Karpas-422 (cell line): Measurements from ENCODE around the gene MAGEF1. TPM values are rescaled to one million over a fixed set of nuclear protein-coding genes. Genes with fewer than 3 reads are reported as not detected.
A peak's percentile ranks its signal among the peaks of the same experiment; 100 is the strongest.
"Not testable (repeated sequence)": the region's sequence is repeated elsewhere in the genome, so short reads cannot be mapped to it uniquely, and the experiment has no call there.

ENCODE experiments used
- DNase-seq: peaks from one replicate; pipeline ENCODE4 v3.0.0-alpha.2; 2015
- H2AFZ ChIP-seq: fragments of 200-600 bp; sonication (generic); 2 replicates; pipeline ENCODE4 v1.6.1; 2014; ENCODE audit warnings: antibody characterized with exemption, low read length, mixed read lengths
- H3K27ac ChIP-seq: fragments of 200-600 bp; sonication (generic); 2 replicates; pipeline ENCODE4 v1.5.1; 2014; ENCODE audit warnings: mild to moderate bottlenecking, low read length, moderate library complexity
- H3K27me3 ChIP-seq: fragments of 200-600 bp; sonication (generic); 2 replicates; pipeline ENCODE4 v1.6.1; 2014; ENCODE audit warnings: low read length, mixed read lengths
- H3K36me3 ChIP-seq: fragments of 200-600 bp; sonication (generic); 2 replicates; pipeline ENCODE4 v1.6.1; 2014; ENCODE audit warnings: low read length, mixed read lengths; ENCODE audit not compliant: insufficient read depth
- H3K4me1 ChIP-seq: fragments of 200-600 bp; sonication (generic); 2 replicates; pipeline ENCODE4 v1.6.1; 2014; ENCODE audit warnings: mild to moderate bottlenecking, low read length, mixed read lengths
- H3K4me2 ChIP-seq: fragments of 200-600 bp; sonication (generic); 2 replicates; pipeline ENCODE4 v1.6.1; 2014; ENCODE audit warnings: low read length, low read depth, mild to moderate bottlenecking; ENCODE audit not compliant: poor library complexity, severe bottlenecking
- H3K4me3 ChIP-seq: fragments of 200-600 bp; sonication (generic); 2 replicates; pipeline ENCODE4 v1.5.1; 2014; ENCODE audit warnings: mild to moderate bottlenecking, antibody characterized with exemption, low read length, mixed read lengths
- H3K79me2 ChIP-seq: fragments of 200-600 bp; sonication (generic); 2 replicates; pipeline ENCODE4 v1.6.1; 2014; ENCODE audit warnings: mild to moderate bottlenecking, low read length, mixed read lengths
- H3K9ac ChIP-seq: fragments of 200-600 bp; sonication (generic); 2 replicates; pipeline ENCODE4 v1.6.0; 2014; ENCODE audit warnings: low read length
- H3K9me2 ChIP-seq: fragments of 200-600 bp; sonication (generic), shearing (Covaris generic); replicated peaks from 2 replicates; pipeline ENCODE4 v1.6.0; 2014; ENCODE audit warnings: mild to moderate bottlenecking, low read length, moderate library complexity; ENCODE audit not compliant: insufficient read depth
- H3K9me3 ChIP-seq: fragments of 300-700, 200-600 bp; sonication (generic); 2 replicates; pipeline ENCODE4 v1.6.1; 2014; ENCODE audit warnings: low read length, mixed read lengths
- H4K20me1 ChIP-seq: fragments of 200-600 bp; sonication (generic); 2 replicates; pipeline ENCODE4 v1.6.1; 2014; ENCODE audit warnings: mild to moderate bottlenecking, antibody characterized with exemption, low read length, low read depth; ENCODE audit not compliant: insufficient read depth
- total RNA-seq: library from RNA; depleted of rRNA; stranded (reverse); fragments of >200 nt; shearing (Covaris generic); gene quantifications from 2 replicates; pipeline ENCODE4 v1.2.3, GENCODE V29; 2014; ENCODE audit warnings: low replicate concordance

The MAGEF1 gene
- total RNA-seq, 1 experiment from 2014 or later = 50.8 TPM

- Histone ChIP-seq H3K9ac (no peak overlapping the region), H3K4me3 (no peak overlapping the region), H3K27ac (no peak overlapping the region), H4K20me1 (no peaks in the 10 kb centered on the region), H3K79me2 (no peaks in the 10 kb centered on the region), H3K36me3 (no peaks in the 10 kb centered on the region), H3K9me2 (no peaks in the 10 kb centered on the region), H3K4me1 (no peaks in the 10 kb centered on the region), H3K9me3 (no peaks in the 10 kb centered on the region), H2AFZ (no peak overlapping the region), H3K27me3 (no peaks in the 10 kb centered on the region), H3K4me2 (no peak overlapping the region)
- no peak for DNase-seq
Measured at GRCh38 chr3:184730924-184731323, 19.1 kb upstream of the MAGEF1 start.

DNA sequence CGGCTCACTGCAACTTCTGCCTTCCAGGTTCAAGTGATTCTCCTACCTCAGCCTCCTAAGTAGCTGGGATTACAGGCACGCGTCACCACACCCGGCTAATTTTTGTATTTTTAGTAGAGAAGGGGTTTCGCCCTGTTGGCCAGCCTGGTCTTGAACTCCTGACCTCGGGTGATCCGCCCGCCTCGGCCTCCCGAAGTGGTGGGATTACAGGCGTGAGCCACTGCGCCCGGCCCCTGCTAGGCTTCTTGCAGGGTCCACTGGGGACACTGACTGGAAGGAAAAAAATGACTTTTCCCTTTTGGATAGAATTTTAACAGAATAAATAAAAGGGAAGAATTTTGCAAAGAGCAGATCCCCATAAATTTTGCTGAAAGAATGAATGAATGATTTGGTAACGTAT, 17.3 kb upstream of the MAGEF1 start:
- not testable (repeated sequence) for H3K9me3 ChIP-seq, H3K4me3 ChIP-seq, H3K9me2 ChIP-seq, H3K4me1 ChIP-seq, H3K27me3 ChIP-seq, H3K36me3 ChIP-seq, H3K79me2 ChIP-seq, H2AFZ ChIP-seq, DNase-seq, H3K4me2 ChIP-seq, H3K27ac ChIP-seq, H3K9ac ChIP-seq, H4K20me1 ChIP-seq

GRCh38 chr3:184728010-184728527, 16.2 kb upstream of the MAGEF1 start:
- no peaks in the 10 kb centered on the region for H3K79me2 ChIP-seq
- no peaks in the 10 kb centered on the region for H4K20me1 ChIP-seq
- no peaks in the 10 kb centered on the region for H3K27me3 ChIP-seq
- H3K9ac ChIP-seq = no peak overlapping the region
- no peak overlapping the region for H3K27ac ChIP-seq
- H3K9me3 ChIP-seq = no peaks in the 10 kb centered on the region
- no peak for DNase-seq
- no peaks in the 10 kb centered on the region for H3K9me2 ChIP-seq
- H3K4me3 ChIP-seq = no peak overlapping the region
- H3K4me2 ChIP-seq = no peak overlapping the region
- no peaks in the 10 kb centered on the region for H3K36me3 ChIP-seq
- peaks cover 10% of the 10 kb centered on the region for H3K4me1 ChIP-seq
- H2AFZ ChIP-seq = no peak overlapping the region

- no peak overlapping the region for H3K4me2 ChIP-seq
Measured at GRCh38 chr3:184727357-184728009, 15.6 kb upstream of the MAGEF1 start.

DNA sequence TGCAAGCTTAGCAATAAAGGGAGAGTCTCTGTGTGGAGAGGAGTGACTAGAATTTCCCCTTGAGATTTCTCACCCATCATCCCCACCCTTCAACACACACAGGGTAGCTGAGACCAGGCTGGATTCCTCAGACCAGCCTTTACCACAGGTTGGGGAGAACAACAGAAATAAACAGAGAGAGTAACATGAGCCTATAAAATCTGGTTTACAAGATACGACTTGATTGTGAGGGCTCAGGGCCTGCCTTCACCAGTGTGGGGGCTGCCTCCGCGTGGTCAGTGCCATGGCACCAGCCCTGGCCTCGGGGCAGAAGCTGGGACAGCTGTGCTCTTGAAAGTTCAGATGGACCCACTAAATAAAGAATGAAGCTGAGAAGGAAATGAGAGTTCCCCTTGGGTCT, 14.6 kb upstream of the MAGEF1 start:
- no peak overlapping the region for H2AFZ ChIP-seq
- no peaks in the 10 kb centered on the region for H3K9me2 ChIP-seq
- DNase-seq = no peak
- H3K9ac ChIP-seq = no peak overlapping the region
- H4K20me1 ChIP-seq = no peaks in the 10 kb centered on the region
- peaks cover 10% of the 10 kb centered on the region for H3K4me1 ChIP-seq
- H3K4me3 ChIP-seq = no peak overlapping the region
- no peaks in the 10 kb centered on the region for H3K79me2 ChIP-seq
- H3K36me3 ChIP-seq = no peaks in the 10 kb centered on the region
- no peak overlapping the region for H3K27ac ChIP-seq
- H3K27me3 ChIP-seq = no peaks in the 10 kb centered on the region
- H3K4me2 ChIP-seq = no peak overlapping the region
- H3K9me3 ChIP-seq = no peaks in the 10 kb centered on the region

More at GRCh38 chr3:184727357-184728009, 15.6 kb upstream of the MAGEF1 start:
- Histone ChIP-seq H3K9ac (no peak overlapping the region), H3K4me3 (no peak overlapping the region), H3K9me3 (no peaks in the 10 kb centered on the region), H3K9me2 (no peaks in the 10 kb centered on the region), H3K79me2 (no peaks in the 10 kb centered on the region), H3K4me1 (peaks cover 10% of the 10 kb centered on the region), H4K20me1 (no peaks in the 10 kb centered on the region), H3K27ac (no peak overlapping the region), H2AFZ (no peak overlapping the region), H3K27me3 (no peaks in the 10 kb centered on the region), H3K36me3 (no peaks in the 10 kb centered on the region)
- DNase-seq = peak; percentile 93

DNA sequence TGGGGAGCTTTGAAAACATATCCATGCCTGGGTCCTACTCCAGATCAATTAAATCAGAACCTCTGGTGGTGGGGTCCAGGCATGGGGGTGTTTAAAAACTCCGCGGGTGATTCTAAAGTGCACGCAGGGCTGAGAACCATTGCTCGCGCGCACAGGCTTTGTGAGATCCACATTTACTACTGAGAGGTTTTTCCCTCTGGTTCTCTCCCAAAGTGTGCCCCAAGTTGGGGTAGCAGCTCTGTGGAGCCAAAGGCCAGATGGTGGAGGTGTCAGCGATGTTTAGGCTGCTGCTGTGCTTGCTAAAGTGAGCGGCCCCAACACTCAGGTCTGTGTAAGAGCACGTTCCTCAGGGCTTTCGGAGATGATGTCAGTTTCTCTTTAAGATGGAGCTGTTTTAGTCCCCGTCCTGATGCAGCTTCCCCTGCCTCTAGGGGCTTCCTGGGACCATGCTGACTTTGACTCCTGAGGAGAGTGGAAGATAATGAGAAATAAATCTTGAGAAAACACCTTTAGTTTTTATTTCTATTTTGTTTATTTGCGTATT, 13.4 kb upstream of the MAGEF1 start:
- Histone ChIP-seq H3K79me2 (no peaks in the 10 kb centered on the region), H3K27ac (no peak overlapping the region), H3K4me3 (no peak overlapping the region), H3K27me3 (no peaks in the 10 kb centered on the region), H3K9me2 (no peaks in the 10 kb centered on the region), H2AFZ (no peak overlapping the region), H3K9me3 (no peaks in the 10 kb centered on the region), H4K20me1 (no peaks in the 10 kb centered on the region), H3K4me1 (peaks cover 10% of the 10 kb centered on the region), H3K9ac (no peak overlapping the region), H3K36me3 (no peaks in the 10 kb centered on the region), H3K4me2 (no peak overlapping the region)
- DNase-seq = no peak

DNA sequence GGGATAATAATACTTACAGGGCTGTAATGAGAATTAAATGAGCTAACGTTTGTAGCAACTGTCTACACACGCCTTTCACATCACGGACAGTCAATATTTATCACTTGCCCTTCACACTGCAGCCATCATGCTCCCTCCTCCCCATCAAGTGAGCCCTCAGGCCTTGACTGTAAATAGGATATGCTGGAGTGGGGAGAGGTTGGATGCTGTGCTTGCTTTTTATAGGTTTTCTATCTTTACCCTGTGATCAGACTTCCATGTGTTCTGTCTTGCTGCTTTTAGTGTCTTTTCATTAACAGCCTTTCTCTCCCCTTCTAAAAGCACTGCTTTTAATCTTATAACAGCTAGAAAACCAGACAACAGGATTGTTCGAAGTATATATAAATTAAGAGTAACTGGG, 12.8 kb upstream of the MAGEF1 start:
- Histone ChIP-seq H3K9me3 (no peaks in the 10 kb centered on the region), H2AFZ (no peak overlapping the region)
- DNase-seq = no peak

GRCh38 chr3:184719709-184720108, 7.8 kb upstream of the MAGEF1 start:
- Histone ChIP-seq H3K9me2 (no peaks in the 10 kb centered on the region), H3K4me1 (peaks cover 9% of the 10 kb centered on the region), H3K9me3 (no peaks in the 10 kb centered on the region), H3K27me3 (no peaks in the 10 kb centered on the region), H3K9ac (no peak overlapping the region), H3K79me2 (no peaks in the 10 kb centered on the region), H2AFZ (no peak overlapping the region), H3K36me3 (no peaks in the 10 kb centered on the region), H3K4me2 (no peak overlapping the region), H4K20me1 (no peaks in the 10 kb centered on the region), H3K27ac (no peak overlapping the region), H3K4me3 (no peak overlapping the region)
- DNase-seq = no peak

More for the DNA sequence above, 12.8 kb upstream of the MAGEF1 start:
- no peak overlapping the region for H3K4me3 ChIP-seq
- H3K27me3 ChIP-seq = no peaks in the 10 kb centered on the region
- no peaks in the 10 kb centered on the region for H3K9me2 ChIP-seq
- no peak overlapping the region for H3K4me2 ChIP-seq
- H3K36me3 ChIP-seq = no peaks in the 10 kb centered on the region
- no peaks in the 10 kb centered on the region for H3K79me2 ChIP-seq
- H4K20me1 ChIP-seq = no peaks in the 10 kb centered on the region
- H3K27ac ChIP-seq = no peak overlapping the region
- H3K9ac ChIP-seq = no peak overlapping the region
- H3K4me1 ChIP-seq = peaks cover 10% of the 10 kb centered on the region
